Gastroesophageal sphincter (tissue), 3 donors: ENCODE measurements around the gene SEPTIN14.

Experiments used
- EP300 ChIP-seq: sonication (generic); formaldehyde crosslinking; IDR thresholded peaks from one replicate; pipeline ENCODE4 v1.6.1; 2017; ENCODE audit warnings: antibody characterized with exemption, mild to moderate bottlenecking
- TF ChIP-seq, protein P1 (sequence below), 4 experiments: fragments of 200-600 bp in 2 of 4; fragments of 450-650 bp in 2 of 4; sonication (generic) in 1 of 4; IDR thresholded peaks; one replicate each; pipeline ENCODE4 v1.5.1; 2017 to 2019; ENCODE audit warnings: antibody characterized with exemption in 4 of 4, mild to moderate bottlenecking in 2 of 4, moderate library complexity in 2 of 4

DNA sequence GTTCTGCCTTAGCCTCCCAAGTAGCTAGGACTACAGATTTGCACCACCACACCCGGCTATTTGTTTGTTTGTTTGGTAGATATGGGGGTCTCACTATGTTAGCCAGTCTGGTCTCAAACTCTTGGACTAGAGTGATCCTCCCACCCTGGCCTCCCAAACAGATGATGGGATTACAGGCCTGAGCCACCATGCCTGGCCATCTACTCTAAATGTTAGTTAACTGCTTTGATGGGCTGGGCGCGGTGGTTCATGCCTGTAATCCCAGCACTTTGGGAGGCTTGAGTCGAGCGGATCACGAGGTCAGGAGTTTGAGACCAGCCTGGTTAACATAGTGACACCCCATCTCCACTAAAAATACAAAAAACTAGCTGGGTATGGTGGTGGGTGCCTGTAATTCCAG, 74.8 kb downstream of the SEPTIN14 start:
- TF ChIP-seq EP300, result no peak
- TF ChIP-seq, protein P1, sequence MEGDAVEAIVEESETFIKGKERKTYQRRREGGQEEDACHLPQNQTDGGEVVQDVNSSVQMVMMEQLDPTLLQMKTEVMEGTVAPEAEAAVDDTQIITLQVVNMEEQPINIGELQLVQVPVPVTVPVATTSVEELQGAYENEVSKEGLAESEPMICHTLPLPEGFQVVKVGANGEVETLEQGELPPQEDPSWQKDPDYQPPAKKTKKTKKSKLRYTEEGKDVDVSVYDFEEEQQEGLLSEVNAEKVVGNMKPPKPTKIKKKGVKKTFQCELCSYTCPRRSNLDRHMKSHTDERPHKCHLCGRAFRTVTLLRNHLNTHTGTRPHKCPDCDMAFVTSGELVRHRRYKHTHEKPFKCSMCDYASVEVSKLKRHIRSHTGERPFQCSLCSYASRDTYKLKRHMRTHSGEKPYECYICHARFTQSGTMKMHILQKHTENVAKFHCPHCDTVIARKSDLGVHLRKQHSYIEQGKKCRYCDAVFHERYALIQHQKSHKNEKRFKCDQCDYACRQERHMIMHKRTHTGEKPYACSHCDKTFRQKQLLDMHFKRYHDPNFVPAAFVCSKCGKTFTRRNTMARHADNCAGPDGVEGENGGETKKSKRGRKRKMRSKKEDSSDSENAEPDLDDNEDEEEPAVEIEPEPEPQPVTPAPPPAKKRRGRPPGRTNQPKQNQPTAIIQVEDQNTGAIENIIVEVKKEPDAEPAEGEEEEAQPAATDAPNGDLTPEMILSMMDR (IDR thresholded peaks at IDR 0.05), result no peak
